IMR-90 (cell line): ENCODE results near the gene RAP1GAP. TPM values are rescaled to one million over a fixed set of nuclear protein-coding genes. Genes with fewer than 3 reads are reported as not detected.

ENCODE experiments used
- ATAC-seq: fragments of 200-7000 bp; cut with Tn5 transposase; 2 replicates; pipeline ENCODE4 v1.9.1; 2020; ENCODE audit warnings: low read depth, mild to moderate bottlenecking, moderate library complexity
- BruUV-seq: library from RNA; stranded (reverse); fragments of 400-500 nt; replicated peaks from 2 replicates; lab custom pipeline; 2021; lab: Mats Ljungman, UMichigan
- CTCF ChIA-PET: fragments of 300-600 bp; formaldehyde crosslinking; extraction: SDS; loops from one replicate; lab custom pipeline; 2021; ENCODE audit warnings: antibody characterized with exemption; lab: Yijun Ruan, JAX
- POLR2A ChIA-PET: fragments of 300-600 bp; sonication (Branson Sonifier 250); formaldehyde crosslinking; loops from one replicate; lab custom pipeline; 2022; ENCODE audit warnings: antibody characterized with exemption; ENCODE audit not compliant: unreplicated experiment; lab: Charles Lee
- DNase-seq: peaks from one replicate; pipeline ENCODE4 v3.0.0; 2013
- H2AFZ ChIP-seq: replicated peaks from 2 replicates; pipeline ENCODE3; 2013; ENCODE audit warnings: low read length, mild to moderate bottlenecking; ENCODE audit not compliant: poor library complexity
- H2AK5ac ChIP-seq: 2 replicates; pipeline ENCODE4 v1.6.1; 2013; ENCODE audit warnings: low read depth, low read length, inconsistent platforms
- H2AK9ac ChIP-seq: replicated peaks from 2 replicates; pipeline ENCODE3; 2013; ENCODE audit warnings: mild to moderate bottlenecking, low read depth, low read length, moderate library complexity; ENCODE audit not compliant: poor library complexity
- H2BK120ac ChIP-seq: 2 replicates; pipeline ENCODE4 v1.6.1; 2013; ENCODE audit warnings: low read depth, low read length, inconsistent platforms
- H2BK15ac ChIP-seq: 3 replicates; pipeline ENCODE4 v1.6.1; 2013; ENCODE audit warnings: low read depth, low read length, inconsistent platforms
- H2BK20ac ChIP-seq: 2 replicates; pipeline ENCODE4 v1.6.1; 2013; ENCODE audit warnings: low read depth, mild to moderate bottlenecking, inconsistent platforms, low read length, moderate library complexity
- H2BK5ac ChIP-seq: 2 replicates; pipeline ENCODE4 v1.6.1; 2013; ENCODE audit warnings: mild to moderate bottlenecking, low read depth, low read length, inconsistent platforms; ENCODE audit not compliant: poor library complexity, severe bottlenecking
- H3K14ac ChIP-seq: replicated peaks from 2 replicates; pipeline ENCODE4 v1.6.1; 2013; ENCODE audit warnings: low read depth, low read length, inconsistent platforms
- H3K18ac ChIP-seq: 2 replicates; pipeline ENCODE4 v1.6.1; 2013; ENCODE audit warnings: low read depth, low read length, control low read depth
- H3K23ac ChIP-seq: 2 replicates; pipeline ENCODE4 v1.6.1; 2013; ENCODE audit warnings: low read depth, low read length, inconsistent platforms
- H3K27ac ChIP-seq: 2 replicates; pipeline ENCODE4 v1.5.1; 2013; ENCODE audit warnings: mild to moderate bottlenecking, control low read depth, low read length; ENCODE audit not compliant: insufficient read depth
- H3K27me3 ChIP-seq: 2 replicates; pipeline ENCODE4 v1.6.1; 2013; ENCODE audit warnings: low read length; ENCODE audit not compliant: control insufficient read depth, insufficient read depth
- H3K36me3 ChIP-seq: 2 replicates; pipeline ENCODE4 v1.6.1; 2013; ENCODE audit warnings: low read length, mixed read lengths; ENCODE audit not compliant: control insufficient read depth, insufficient read depth
- H3K4ac ChIP-seq: 2 replicates; pipeline ENCODE4 v1.6.1; 2013; ENCODE audit warnings: low read depth, low read length, inconsistent platforms
- H3K4me1 ChIP-seq: 2 replicates; pipeline ENCODE4 v1.6.1; 2013; ENCODE audit warnings: low read length, mixed read lengths; ENCODE audit not compliant: control insufficient read depth, insufficient read depth
- H3K4me2 ChIP-seq: 2 replicates; pipeline ENCODE4 v1.6.1; 2013; ENCODE audit warnings: low read depth, mild to moderate bottlenecking, control low read depth, low read length, moderate library complexity
- H3K4me3 ChIP-seq: 2 replicates; pipeline ENCODE4 v1.5.1; 2013; ENCODE audit warnings: low read depth, mild to moderate bottlenecking, control low read depth, low read length, moderate library complexity; ENCODE audit not compliant: insufficient read depth
- H3K56ac ChIP-seq: 2 replicates; pipeline ENCODE4 v1.6.1; 2013; ENCODE audit warnings: low read length, inconsistent platforms; ENCODE audit not compliant: insufficient read depth; ENCODE audit errors: extremely low read depth
- H3K79me1 ChIP-seq, 2 experiments: 2 replicates each; pipeline ENCODE4 v1.6.1; 2013; ENCODE audit warnings: low read length in 2 of 2, inconsistent platforms in 1 of 2, low read depth in 1 of 2
- H3K9ac ChIP-seq: 2 replicates; pipeline ENCODE4 v1.6.1; 2013; ENCODE audit warnings: low read depth, low read length, control low read depth
- H3K9me1 ChIP-seq: 2 replicates; pipeline ENCODE4 v1.6.1; 2013; ENCODE audit warnings: low read length, inconsistent platforms; ENCODE audit not compliant: insufficient read depth
- H3K9me3 ChIP-seq: 2 replicates; pipeline ENCODE4 v1.6.1; 2013; ENCODE audit warnings: low read length; ENCODE audit not compliant: control insufficient read depth, insufficient read depth
- H4K20me1 ChIP-seq: 2 replicates; pipeline ENCODE4 v1.6.1; 2013; ENCODE audit warnings: low read length, inconsistent platforms; ENCODE audit not compliant: insufficient read depth
- H4K5ac ChIP-seq: 2 replicates; pipeline ENCODE4 v1.6.1; 2013; ENCODE audit warnings: mild to moderate bottlenecking, low read depth, low read length, control low read depth
- H4K8ac ChIP-seq, 2 experiments: 2 replicates each; pipeline ENCODE4 v1.6.1; 2013; ENCODE audit warnings: low read depth in 2 of 2, low read length in 2 of 2, control low read depth in 1 of 2, inconsistent platforms in 1 of 2
- H4K91ac ChIP-seq: 2 replicates; pipeline ENCODE4 v1.6.1; 2013; ENCODE audit warnings: low read depth, low read length, inconsistent platforms; ENCODE audit not compliant: insufficient read depth
- BHLHE40 ChIP-seq: fragments of 150-350 bp; IDR thresholded peaks from 2 replicates; pipeline ENCODE4 v1.6.1; 2016; ENCODE audit warnings: mild to moderate bottlenecking, low read depth, low read length
- CHD1 ChIP-seq: IDR thresholded peaks from 2 replicates; pipeline ENCODE4 v1.6.1; 2012; ENCODE audit warnings: low read depth, low read length, improper control_type of control experiment
- ELK1 ChIP-seq: fragments of 150-350 bp; IDR thresholded peaks from 2 replicates; pipeline ENCODE4 v1.6.1; 2016; ENCODE audit warnings: low read depth, mild to moderate bottlenecking, low read length, moderate library complexity, borderline replicate concordance
- FOS ChIP-seq: fragments of 150-350 bp; IDR thresholded peaks from 2 replicates; pipeline ENCODE4 v1.6.1; 2016; ENCODE audit warnings: low read depth, low read length
- MAZ ChIP-seq: IDR thresholded peaks from 2 replicates; pipeline ENCODE4 v1.6.1; 2012; ENCODE audit warnings: low read depth, mild to moderate bottlenecking, low read length, improper control_type of control experiment, moderate library complexity, borderline replicate concordance
- MXI1 ChIP-seq: IDR thresholded peaks from 2 replicates; pipeline ENCODE4 v1.6.1; 2012; ENCODE audit warnings: low read depth, mild to moderate bottlenecking, low read length, moderate library complexity, borderline replicate concordance
- NFE2L2 ChIP-seq: fragments of 150-350 bp; IDR thresholded peaks from 2 replicates; pipeline ENCODE4 v1.6.1; 2016; ENCODE audit warnings: low read depth, mild to moderate bottlenecking, low read length
- POLR2A ChIP-seq: IDR thresholded peaks from 2 replicates; pipeline ENCODE4 v1.6.1; 2012; ENCODE audit warnings: mild to moderate bottlenecking, low read depth, low read length
- RCOR1 ChIP-seq: IDR thresholded peaks from 2 replicates; pipeline ENCODE4 v1.6.1; 2012; ENCODE audit warnings: mild to moderate bottlenecking, low read length, improper control_type of control experiment; ENCODE audit not compliant: insufficient replicate concordance
- RFX5 ChIP-seq: IDR thresholded peaks from 2 replicates; pipeline ENCODE4 v1.8.0; 2012; ENCODE audit warnings: low read depth, mild to moderate bottlenecking, low read length, moderate library complexity
- SMC3 ChIP-seq: fragments of 150-350 bp; IDR thresholded peaks from 2 replicates; pipeline ENCODE4 v1.6.1; 2016; ENCODE audit warnings: low read depth, mild to moderate bottlenecking, antibody characterized with exemption, low read length, moderate library complexity
- WGBS, 2 experiments: methylation state at CpG; one replicate each; pipeline versions ENCODE4 v1.1.5 to v1.1.7; 2013; ENCODE audit warnings: missing lambda C conversion rate in 2 of 2; ENCODE audit not compliant: insufficient read length in 1 of 2; ENCODE audit errors: extremely low coverage in 2 of 2; 5-methylcytosine and 5-hydroxymethylcytosine counted together
- dilution Hi-C: fragments of 300-500 bp; cut with HindIII; formaldehyde crosslinking; loops from one replicate; pipeline ENCODE4 v1.14.3; 2018; ENCODE audit warnings: low sequenced_read_pairs; ENCODE audit not compliant: unreplicated experiment
- in situ Hi-C: fragments of 300-500 bp; cut with MboI; formaldehyde crosslinking; loops from 3 replicates; pipeline ENCODE4 v1.14.3; 2019; ENCODE audit warnings: low sequenced_read_pairs, inconsistent platforms, mixed read lengths
- intact Hi-C: fragments of 100-400 bp; cut with micrococcal nuclease; formaldehyde crosslinking; loops from 2 replicates; pipeline ENCODE4 v1.10.0; 2022
- polyA plus RNA-seq, 3 experiments: library from polyadenylated mRNA; depleted of rRNA; stranded (reverse); fragments of >200 nt; gene quantifications; 2 replicates each; pipeline ENCODE4 v1.2.3, GENCODE V29; 2012; ENCODE audit warnings: low replicate concordance in 1 of 3
- total RNA-seq: library from RNA; depleted of rRNA; stranded (reverse); fragments of >200 nt; gene quantifications from 2 replicates; pipeline ENCODE4 v1.2.3, GENCODE V29; 2012
- TF ChIP-seq, protein P1 (sequence below): fragments of 150-350 bp; IDR thresholded peaks from 2 replicates; pipeline ENCODE4 v1.6.1; 2017; ENCODE audit warnings: mild to moderate bottlenecking, antibody characterized with exemption, low read length, low read depth
- TF ChIP-seq, protein P2 (sequence below): conservative IDR thresholded peaks from 2 replicates; pipeline ENCODE4 v1.5.1; 2012; ENCODE audit warnings: mild to moderate bottlenecking, low read depth, low read length, improper control_type of control experiment

Gene RAP1GAP
- total and polyA plus RNA-seq, 2 of the 4 experiments (the other 2 are of a cell fraction), result under 0.01 to 0.10 TPM

- Histone ChIP-seq H3K4me1 (no peaks in the 10 kb centered on the region), H3K4me3 (no peak overlapping the region), H3K9me3 (no peaks in the 10 kb centered on the region), H2AK9ac (no peak overlapping the region), H2BK15ac (no peak overlapping the region), H4K8ac (no peak overlapping the region), H2AK5ac (no peak overlapping the region), H3K9me1 (no peaks in the 10 kb centered on the region), H4K20me1 (no peaks in the 10 kb centered on the region; the same call in 1 of the 2 replicates), H3K14ac (no peak overlapping the region), H3K4me2 (no peak overlapping the region), H4K5ac (no peak overlapping the region), H3K27me3 (peaks cover 20% of the 10 kb centered on the region; the same call in 1 of the 2 replicates), H3K4ac (no peak overlapping the region), H3K79me1 (no peaks in the 10 kb centered on the region), H2AFZ (no peak overlapping the region), H2BK20ac (no peak overlapping the region), H3K56ac (no peak overlapping the region), H3K36me3 (no peaks in the 10 kb centered on the region), H3K18ac (no peak overlapping the region), H3K23ac (no peak overlapping the region), H4K91ac (no peak overlapping the region), H3K27ac (no peak overlapping the region), H2BK120ac (no peak overlapping the region), H3K9ac (no peak overlapping the region), H2BK5ac (no peak overlapping the region)
- DNase-seq (no peak), ATAC-seq (no peak)
- POLR2A ChIA-PET, result no interaction called here
- CTCF ChIA-PET, result no interaction called here
- TF ChIP-seq CHD1 (no peak), MXI1 (no peak), BHLHE40 (no peak), POLR2A (no peak), ELK1 (no peak), NFE2L2 (no peak), MAZ (no peak), RCOR1 (no peak), FOS (no peak), RFX5 (no peak), SMC3 (no peak)
- TF ChIP-seq, protein P1, sequence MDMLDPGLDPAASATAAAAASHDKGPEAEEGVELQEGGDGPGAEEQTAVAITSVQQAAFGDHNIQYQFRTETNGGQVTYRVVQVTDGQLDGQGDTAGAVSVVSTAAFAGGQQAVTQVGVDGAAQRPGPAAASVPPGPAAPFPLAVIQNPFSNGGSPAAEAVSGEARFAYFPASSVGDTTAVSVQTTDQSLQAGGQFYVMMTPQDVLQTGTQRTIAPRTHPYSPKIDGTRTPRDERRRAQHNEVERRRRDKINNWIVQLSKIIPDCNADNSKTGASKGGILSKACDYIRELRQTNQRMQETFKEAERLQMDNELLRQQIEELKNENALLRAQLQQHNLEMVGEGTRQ, result no peak
- TF ChIP-seq, protein P2, sequence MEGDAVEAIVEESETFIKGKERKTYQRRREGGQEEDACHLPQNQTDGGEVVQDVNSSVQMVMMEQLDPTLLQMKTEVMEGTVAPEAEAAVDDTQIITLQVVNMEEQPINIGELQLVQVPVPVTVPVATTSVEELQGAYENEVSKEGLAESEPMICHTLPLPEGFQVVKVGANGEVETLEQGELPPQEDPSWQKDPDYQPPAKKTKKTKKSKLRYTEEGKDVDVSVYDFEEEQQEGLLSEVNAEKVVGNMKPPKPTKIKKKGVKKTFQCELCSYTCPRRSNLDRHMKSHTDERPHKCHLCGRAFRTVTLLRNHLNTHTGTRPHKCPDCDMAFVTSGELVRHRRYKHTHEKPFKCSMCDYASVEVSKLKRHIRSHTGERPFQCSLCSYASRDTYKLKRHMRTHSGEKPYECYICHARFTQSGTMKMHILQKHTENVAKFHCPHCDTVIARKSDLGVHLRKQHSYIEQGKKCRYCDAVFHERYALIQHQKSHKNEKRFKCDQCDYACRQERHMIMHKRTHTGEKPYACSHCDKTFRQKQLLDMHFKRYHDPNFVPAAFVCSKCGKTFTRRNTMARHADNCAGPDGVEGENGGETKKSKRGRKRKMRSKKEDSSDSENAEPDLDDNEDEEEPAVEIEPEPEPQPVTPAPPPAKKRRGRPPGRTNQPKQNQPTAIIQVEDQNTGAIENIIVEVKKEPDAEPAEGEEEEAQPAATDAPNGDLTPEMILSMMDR, result no peak
- WGBS, 2 experiments, result 40% methylated on average over 1 of the region's 8 CpGs; no CpG with 5 or more reads in 1 of the 2 experiments
- in situ Hi-C loops, result loop anchor here (5.0 kb wide), 1 partner anchor 81 kb away; no protein-coding TSS in a partner anchor
- BruUV-seq, result no TSS peak
- dilution Hi-C loops, result no loop called here
- intact Hi-C loops, result no loop called here
Observed at GRCh38 chr1:21593231-21593630, 75.9 kb downstream of the RAP1GAP start.
